ENCODE measurements around the gene RAB7B.

RAB7B gene

DNA sequence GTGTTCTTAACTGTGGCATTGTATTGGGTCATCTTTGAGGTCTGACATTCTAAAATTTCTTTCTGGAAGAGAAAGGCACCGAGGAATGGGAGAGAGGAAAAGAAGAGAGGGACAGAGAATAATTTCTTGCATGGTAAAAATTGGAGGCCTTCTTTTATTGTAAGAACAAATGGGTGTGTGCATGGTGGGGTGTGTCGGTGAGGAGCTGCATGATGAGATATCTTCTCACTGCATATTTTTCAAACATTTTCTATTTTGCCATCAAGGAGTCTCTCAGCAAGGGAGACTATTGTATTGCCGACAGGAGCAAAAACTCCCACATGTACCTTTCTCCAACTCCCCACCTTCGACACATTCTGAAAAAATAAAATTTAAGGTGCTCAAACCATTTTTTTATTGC, 27.0 kb upstream of the RAB7B start:
- no peaks in the 10 kb centered on the region for H3K79me2 ChIP-seq (ENCODE audit: control insufficient read depth, low read length)
- no peak overlapping the region for H3K27ac ChIP-seq (ENCODE audit: low read depth, low read length)

DNA sequence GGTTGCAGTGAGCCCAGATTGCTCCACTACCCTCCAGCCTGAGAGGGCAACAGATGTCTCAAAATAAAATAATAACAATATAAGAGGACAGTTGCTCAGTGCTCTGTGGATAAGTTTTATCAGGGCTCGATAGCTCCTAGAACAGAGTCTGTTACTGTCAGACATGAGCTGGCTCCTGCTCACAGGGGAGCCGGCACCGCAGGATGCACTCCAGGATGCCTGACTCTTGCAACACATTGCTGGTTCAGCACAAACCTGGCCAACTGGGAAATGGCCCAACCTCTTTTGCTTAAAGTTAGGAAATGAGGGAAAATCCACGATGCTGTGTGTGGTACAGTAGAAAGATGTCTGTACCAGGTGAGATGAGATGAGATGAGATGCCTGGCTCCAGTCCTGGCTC, 26.3 kb upstream of the RAB7B start:
- no peaks in the 10 kb centered on the region for H3K9me3 ChIP-seq (ENCODE audit: control insufficient read depth, insufficient read depth, low read length)
- 0 out of 2 replicates have a peak, but pooled peaks cover 2% of the 10 kb centered on the region for H3F3A ChIP-seq (ENCODE audit: control insufficient read depth, insufficient read depth)
- H3K9me2 ChIP-seq (replicated peaks; ENCODE audit: control insufficient read depth, low read length): no peaks in the 10 kb centered on the region
- no peak overlapping the region for H3K27ac ChIP-seq (ENCODE audit: low read depth, low read length)
- H3K4me1 ChIP-seq (ENCODE audit: control insufficient read depth, low read length): peaks cover 31% of the 10 kb centered on the region
- H4K20me1 ChIP-seq (ENCODE audit: control insufficient read depth, insufficient read depth, low read depth, low read length): no peaks in the 10 kb centered on the region
- no peak overlapping the region for H3K4me2 ChIP-seq (ENCODE audit: low read length)
- H3K27me3 ChIP-seq (ENCODE audit: control insufficient read depth, low read length): peaks cover 7% of the 10 kb centered on the region
- H3K36me3 ChIP-seq (ENCODE audit: control insufficient read depth, low read length): no peaks in the 10 kb centered on the region
- TF ChIP-seq EZH2phosphoT487 (IDR thresholded peaks at IDR 0.05; ENCODE audit: borderline replicate concordance, low read length): no peak
- TF ChIP-seq, protein P1, sequence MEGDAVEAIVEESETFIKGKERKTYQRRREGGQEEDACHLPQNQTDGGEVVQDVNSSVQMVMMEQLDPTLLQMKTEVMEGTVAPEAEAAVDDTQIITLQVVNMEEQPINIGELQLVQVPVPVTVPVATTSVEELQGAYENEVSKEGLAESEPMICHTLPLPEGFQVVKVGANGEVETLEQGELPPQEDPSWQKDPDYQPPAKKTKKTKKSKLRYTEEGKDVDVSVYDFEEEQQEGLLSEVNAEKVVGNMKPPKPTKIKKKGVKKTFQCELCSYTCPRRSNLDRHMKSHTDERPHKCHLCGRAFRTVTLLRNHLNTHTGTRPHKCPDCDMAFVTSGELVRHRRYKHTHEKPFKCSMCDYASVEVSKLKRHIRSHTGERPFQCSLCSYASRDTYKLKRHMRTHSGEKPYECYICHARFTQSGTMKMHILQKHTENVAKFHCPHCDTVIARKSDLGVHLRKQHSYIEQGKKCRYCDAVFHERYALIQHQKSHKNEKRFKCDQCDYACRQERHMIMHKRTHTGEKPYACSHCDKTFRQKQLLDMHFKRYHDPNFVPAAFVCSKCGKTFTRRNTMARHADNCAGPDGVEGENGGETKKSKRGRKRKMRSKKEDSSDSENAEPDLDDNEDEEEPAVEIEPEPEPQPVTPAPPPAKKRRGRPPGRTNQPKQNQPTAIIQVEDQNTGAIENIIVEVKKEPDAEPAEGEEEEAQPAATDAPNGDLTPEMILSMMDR (IDR thresholded peaks at IDR 0.05; ENCODE audit: low read depth, low read length, poor library complexity, severe bottlenecking): no peak
- no peaks in the 10 kb centered on the region for H3K79me2 ChIP-seq (ENCODE audit: control insufficient read depth, low read length)
- H3K4me3 ChIP-seq (ENCODE audit: low read length): no peak overlapping the region

More for the DNA sequence above, 27.0 kb upstream of the RAB7B start:
- no peaks in the 10 kb centered on the region for H4K20me1 ChIP-seq (ENCODE audit: control insufficient read depth, insufficient read depth, low read depth, low read length)
- H3K36me3 ChIP-seq (ENCODE audit: control insufficient read depth, low read length): no peaks in the 10 kb centered on the region
- 0 out of 2 replicates have a peak, but pooled peaks cover 2% of the 10 kb centered on the region for H3F3A ChIP-seq (ENCODE audit: control insufficient read depth, insufficient read depth)
- no peak for TF ChIP-seq EZH2phosphoT487 (IDR thresholded peaks at IDR 0.05; ENCODE audit: borderline replicate concordance, low read length)
- TF ChIP-seq, protein P1 (IDR thresholded peaks at IDR 0.05; ENCODE audit: low read depth, low read length, poor library complexity, severe bottlenecking): no peak
- no peaks in the 10 kb centered on the region for H3K9me2 ChIP-seq (replicated peaks; ENCODE audit: control insufficient read depth, low read length)
- no peak overlapping the region for H3K4me3 ChIP-seq (ENCODE audit: low read length)
- peaks cover 7% of the 10 kb centered on the region for H3K27me3 ChIP-seq (ENCODE audit: control insufficient read depth, low read length)
- H3K9me3 ChIP-seq (ENCODE audit: control insufficient read depth, insufficient read depth, low read length): no peaks in the 10 kb centered on the region
- no peak overlapping the region for H3K4me2 ChIP-seq (ENCODE audit: low read length)
- H3K4me1 ChIP-seq (ENCODE audit: control insufficient read depth, low read length): peaks cover 38% of the 10 kb centered on the region

DNA sequence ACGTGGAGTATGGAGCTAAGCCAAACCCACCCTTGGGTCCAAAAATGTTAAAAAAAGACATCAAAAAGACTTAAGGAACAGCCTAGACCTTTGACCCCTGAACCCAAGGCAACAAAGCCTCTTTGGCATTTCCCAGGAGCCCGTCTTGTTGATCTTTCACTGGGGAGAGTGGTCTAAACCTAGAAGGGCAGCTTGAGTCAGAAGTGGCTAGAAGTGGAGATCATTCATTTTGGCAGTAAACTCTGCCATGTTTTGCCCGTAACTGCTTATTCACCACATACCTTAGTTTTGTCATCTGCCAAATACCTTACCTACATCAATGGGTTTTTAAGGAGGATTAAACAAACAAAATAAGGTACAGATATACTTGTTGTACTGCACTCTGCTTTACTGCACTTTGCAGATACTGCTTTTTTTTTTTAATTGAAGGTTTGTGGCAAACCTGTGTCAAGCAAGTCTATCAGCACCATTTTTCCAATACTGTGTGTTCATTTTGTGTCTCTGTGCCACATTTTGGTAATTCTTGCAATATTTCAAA, 22.2 kb upstream of the RAB7B start:
- TF ChIP-seq EZH2phosphoT487 (IDR thresholded peaks at IDR 0.05; ENCODE audit: borderline replicate concordance, low read length): no peak
- TF ChIP-seq, protein P1 (IDR thresholded peaks at IDR 0.05; ENCODE audit: low read depth, low read length, poor library complexity, severe bottlenecking): no peak
- no peaks in the 10 kb centered on the region for H3K9me3 ChIP-seq (ENCODE audit: control insufficient read depth, insufficient read depth, low read length)
- no peak overlapping the region for H3K4me3 ChIP-seq (ENCODE audit: low read length)
- no peaks in the 10 kb centered on the region for H3K36me3 ChIP-seq (ENCODE audit: control insufficient read depth, low read length)
- no peaks in the 10 kb centered on the region for H3K79me2 ChIP-seq (ENCODE audit: control insufficient read depth, low read length)
- no peak overlapping the region for H3K4me2 ChIP-seq (ENCODE audit: low read length)
- H3F3A ChIP-seq (ENCODE audit: control insufficient read depth, insufficient read depth): no peaks in the 10 kb centered on the region
- H4K20me1 ChIP-seq (ENCODE audit: control insufficient read depth, insufficient read depth, low read depth, low read length): no peaks in the 10 kb centered on the region
- H3K27ac ChIP-seq (ENCODE audit: low read depth, low read length): no peak overlapping the region
- H3K27me3 ChIP-seq (ENCODE audit: control insufficient read depth, low read length): peaks cover 21% of the 10 kb centered on the region
- H3K4me1 ChIP-seq (ENCODE audit: control insufficient read depth, low read length): peaks cover under 1% of the 10 kb centered on the region; the same call in 1 of the 2 replicates
- no peaks in the 10 kb centered on the region for H3K9me2 ChIP-seq (replicated peaks; ENCODE audit: control insufficient read depth, low read length)
